Activated CD8-positive, alpha-beta memory T cell treated with anti-CD3 and anti-CD28 coated beads for 48 hours (primary cell): ENCODE data around the gene PEX16.

ENCODE experiments used
- DNase-seq, 3 experiments: peaks; one replicate each; pipeline ENCODE4 v3.0.0-alpha.2; 2020; ENCODE audit warnings: low read depth in 2 of 3, low spot score in 2 of 3

The PEX16 gene

DNA sequence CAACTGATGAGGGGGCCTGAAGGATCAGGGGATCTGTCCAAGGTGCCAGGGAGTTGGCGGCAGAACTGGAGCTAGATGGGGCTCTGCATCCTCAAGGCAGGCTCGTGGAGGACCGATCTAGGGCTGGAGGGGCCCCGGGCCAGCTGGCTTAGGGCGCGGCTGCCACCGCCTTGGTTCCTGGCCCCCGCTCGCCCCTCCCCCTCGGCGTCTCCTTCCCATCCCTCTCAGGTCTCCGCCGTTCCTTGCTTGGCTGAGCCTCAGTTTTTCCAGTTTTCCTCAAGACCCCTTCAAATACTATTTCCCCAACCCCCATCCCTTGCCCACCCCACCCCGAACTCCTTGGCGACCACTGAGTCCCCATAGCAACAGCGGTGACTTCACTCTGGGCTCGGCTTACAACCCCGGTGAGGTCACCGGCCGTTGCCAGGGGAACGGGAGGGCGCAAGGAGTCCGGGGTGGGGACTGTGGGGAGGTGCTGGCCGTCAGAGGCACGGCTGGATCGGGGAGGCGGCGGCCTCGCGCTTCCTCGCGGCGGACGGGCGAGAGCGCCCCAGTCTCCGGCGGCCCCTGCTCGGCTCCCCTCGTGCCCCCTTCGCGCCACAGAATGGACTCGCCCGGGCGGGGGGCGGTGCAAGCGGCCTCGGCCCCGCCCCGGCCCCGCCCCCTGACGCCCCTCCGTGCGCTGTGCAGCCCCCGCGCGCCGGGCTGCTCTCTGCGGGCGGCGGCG is 18.1 kb downstream of the PEX16 start:
- DNase-seq: peak in 2 of 3 experiments; percentile 31 to 32

DNA sequence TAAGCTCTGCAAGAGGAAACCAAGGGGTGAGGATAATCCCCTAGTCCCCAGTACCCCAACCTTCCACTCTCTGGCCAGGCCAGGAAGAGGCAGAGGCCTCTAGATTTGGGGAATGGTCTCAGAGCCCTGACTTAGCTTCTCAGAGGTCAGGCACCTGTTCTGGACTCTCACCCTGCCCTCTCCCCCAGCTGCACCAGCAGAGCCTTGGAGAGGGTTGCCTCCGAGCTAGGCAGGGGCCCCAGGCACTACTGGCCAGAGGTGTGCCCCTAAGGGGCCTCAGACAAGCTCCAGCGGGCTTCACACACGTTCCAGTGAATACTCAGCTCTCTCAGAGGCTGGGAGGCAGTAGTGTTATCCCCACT is 18.6 kb downstream of the PEX16 start:
- DNase-seq: no peak

DNA sequence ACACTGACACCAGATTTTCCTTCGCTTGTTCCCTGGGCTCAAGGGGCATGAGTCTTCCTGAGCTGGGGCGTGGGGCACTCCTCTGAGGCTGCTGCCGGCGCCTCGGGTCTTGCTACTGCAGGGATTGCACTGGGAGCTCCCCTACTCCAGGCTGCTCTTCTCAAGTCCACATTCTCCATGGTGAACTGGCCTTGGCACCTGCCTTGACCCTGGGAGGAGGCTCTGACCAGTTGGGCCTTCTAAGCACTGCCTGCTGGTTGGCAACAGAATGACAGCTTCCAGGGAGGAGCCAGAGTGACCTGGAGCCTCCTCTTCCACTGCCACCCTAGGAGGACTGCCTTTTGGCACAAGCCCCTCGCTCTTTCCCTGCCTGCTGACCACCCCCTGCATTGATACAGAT is 20.1 kb downstream of the PEX16 start:
- DNase-seq: no peak

DNA sequence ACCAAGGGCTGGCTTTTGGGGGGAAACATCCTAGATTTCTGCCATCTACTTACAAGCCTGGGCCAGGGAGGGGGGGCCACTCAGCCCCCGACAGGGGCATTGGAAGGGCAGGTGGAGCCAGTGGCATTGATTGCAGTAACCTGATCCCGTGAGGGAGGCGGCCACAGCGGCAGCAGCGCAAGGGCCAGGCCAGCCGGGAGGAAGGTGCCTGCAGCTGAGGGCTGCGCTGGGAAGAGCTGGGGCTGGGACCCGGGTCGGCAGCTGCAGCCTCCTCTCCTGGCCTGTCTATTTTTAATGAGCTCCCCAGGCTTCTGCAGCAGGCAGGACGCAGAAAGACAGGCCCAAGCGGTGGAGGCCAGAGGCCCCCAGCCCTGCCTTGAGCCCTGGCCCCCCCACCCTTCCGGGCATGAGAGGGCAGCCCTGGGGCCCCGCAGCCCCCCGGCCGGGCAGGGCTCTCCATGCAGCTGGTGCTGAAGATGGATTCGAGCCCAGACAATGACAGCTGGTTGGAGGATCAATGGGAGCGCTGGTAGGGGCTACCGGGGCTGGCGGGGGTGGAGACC is 21.2 kb downstream of the PEX16 start:
- DNase-seq: no peak

DNA sequence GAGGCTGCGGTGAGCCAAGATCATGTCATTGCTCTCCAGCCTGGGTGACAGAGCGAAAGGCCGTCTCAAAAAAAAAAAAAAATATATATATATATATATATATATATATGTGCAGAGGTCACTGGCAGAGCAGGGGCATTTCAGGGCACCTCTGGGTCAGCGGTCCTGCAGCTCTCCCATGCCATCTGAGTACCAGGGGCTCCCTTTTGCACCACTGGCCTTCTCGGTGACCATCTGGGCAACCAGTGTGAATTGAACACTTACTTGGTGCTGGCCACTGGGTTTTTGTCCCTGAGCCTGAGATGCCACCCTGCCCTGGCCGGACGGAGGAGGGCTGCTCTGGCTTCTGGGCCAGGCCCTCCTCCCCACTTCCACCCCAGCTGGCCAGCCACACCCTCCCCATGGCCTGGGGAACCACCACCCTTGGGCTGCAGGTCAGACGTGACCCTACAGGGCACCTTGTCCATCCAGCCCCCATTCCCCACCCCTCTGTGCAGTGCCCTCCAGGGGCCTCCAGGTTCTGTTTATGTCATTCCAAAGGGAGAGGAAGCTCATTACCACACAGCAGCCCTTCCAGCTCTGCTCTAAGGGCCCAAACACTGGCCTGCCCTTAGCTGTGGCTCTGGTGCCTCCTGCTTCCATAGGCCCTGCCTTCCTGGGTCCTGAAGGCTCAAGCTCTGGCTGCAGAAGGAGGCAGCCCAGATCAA is 22.0 kb downstream of the PEX16 start:
- no peak for DNase-seq

DNA sequence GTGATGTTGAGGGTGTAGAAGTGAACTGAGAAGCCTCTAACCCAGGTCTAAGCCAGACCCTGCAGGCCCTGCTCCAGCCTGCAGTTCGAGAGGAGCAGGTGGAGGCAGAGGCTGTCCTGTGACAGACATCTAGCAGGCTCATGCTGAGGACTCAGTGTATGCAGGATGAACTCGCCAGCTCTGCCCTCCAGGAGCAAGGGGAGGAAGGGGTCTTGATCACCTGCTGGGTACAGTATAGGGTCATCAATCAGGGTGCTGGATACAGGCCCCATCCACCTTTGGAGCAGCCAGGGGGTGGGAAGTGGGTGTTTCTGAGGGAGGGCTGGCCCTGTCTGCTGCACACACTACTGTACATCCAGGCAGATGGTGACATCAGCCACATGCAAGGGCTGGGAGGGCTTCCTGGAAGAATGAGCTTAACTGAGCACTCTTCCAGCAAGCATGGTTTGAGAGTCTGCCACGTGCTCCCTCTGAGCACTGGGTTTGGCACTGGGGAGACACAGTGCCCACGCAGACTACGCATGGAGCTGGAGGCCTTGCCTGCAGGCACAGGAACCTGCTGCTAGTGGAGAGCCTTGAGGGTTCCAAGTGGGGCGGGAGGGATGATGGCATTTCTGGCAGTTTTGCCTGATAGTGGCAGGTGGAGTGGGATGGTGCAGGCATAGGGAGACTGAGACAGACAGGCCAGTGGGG is 23.0 kb downstream of the PEX16 start:
- no peak for DNase-seq

DNA sequence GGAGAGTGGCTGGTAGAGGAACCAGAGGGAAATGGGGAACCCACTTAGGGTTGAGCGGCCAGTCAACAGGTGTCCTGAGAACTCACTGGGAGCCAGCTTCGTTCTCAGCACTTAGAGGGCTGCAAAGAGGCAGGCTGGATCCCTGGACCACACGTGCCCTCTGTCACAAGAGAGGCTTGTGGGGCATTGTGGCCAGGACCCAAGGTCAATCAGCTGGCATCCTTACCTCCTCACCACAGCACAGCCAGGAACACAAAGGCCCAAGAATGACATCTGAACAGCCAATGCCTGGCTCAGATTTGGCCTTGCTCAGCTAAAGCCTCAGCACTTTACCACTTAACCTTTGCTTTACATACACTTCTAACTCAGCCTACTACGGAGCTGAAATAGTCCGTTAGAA is 24.8 kb downstream of the PEX16 start:
- no peak for DNase-seq

DNA sequence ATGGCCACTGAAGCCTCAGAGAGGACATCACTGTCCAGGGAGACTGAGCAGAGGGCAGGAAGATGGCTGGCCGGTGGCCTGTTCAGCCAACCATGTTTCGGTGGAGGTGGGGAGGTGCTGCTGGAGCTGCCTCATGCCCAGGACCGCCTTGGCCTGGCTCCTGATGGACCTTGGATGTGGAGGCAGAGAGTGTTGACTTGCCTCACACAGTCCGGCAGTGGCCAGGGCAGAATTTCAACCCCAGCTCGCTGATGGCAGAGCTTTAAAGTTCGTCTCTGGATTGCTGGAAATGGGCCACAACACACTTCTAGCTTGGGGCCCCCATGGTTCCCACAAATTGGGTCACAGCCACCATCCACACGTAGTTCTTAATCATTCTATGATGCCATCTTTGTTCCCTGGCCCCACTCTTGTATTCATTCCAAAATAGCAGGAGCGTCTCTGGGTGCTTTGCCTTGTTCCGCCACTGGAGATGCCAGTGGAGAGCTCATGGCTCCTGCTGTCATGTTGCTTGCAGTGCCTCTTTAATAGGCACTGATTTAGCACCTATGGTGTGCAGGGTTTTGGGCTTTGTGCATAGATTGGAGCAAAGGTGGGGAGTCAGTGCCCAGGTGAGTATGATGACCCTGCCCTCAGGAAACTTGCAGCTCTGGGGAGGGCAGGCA is 26.7 kb downstream of the PEX16 start:
- DNase-seq: no peak

DNA sequence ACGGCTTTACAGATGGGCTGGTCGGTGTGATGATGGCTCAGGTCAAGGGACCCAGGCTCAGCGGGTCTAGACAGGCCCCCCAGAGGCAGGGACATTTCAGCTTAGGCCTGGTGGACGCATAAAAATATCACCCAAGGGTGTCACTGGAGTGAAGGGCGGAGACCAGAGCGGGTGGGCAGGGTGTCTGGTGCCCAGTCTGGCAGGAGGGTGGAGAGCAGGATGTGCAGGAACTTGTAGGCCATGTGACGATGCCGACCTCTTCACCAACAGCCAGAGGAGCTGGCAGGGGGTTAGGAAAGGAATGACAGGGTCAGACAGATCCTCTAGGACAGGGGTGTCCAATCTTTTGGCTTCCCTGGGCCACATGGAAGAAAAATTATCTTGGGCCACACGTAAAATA is 27.7 kb downstream of the PEX16 start:
- no peak for DNase-seq

DNA sequence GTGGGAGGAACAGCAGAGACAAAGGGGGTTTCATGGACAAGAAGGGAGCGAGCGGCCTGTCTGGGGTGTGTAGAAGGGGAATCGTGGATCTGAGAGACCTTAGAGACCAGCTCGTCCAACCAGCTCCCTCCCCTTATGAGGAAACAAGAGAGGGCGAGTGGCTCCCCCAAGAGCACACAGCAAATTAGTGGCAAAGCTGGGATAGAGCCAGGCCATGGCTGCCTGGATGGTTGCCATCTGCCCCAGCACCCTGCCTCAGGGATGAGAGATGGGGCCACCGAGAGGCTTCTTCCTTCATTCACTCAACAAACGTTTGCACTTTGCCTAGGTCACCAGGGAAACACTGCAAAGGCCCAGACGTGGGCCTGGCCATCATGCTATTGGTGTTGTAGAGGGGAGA is 28.1 kb downstream of the PEX16 start:
- no peak for DNase-seq

DNA sequence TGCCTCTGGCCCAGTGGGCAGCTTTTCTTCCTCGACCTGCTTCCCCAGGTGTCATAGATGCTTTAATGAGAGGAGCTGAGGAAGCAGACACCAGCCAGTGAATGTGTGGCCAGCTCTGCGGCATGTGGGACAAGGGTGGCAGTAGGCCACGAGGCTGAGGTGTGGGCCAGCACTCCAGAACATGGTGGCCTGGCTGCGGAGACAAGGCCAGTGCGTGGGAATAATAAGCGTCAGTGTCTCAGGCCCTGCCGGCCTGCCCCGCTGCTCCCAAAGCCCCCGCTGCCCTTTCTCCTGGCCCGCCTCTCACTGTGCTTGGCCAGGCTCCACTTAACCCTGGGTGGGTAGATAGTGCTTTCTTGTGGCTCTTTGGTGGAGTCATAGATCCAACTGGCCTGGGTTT is 30.1 kb downstream of the PEX16 start:
- no peak for DNase-seq

DNA sequence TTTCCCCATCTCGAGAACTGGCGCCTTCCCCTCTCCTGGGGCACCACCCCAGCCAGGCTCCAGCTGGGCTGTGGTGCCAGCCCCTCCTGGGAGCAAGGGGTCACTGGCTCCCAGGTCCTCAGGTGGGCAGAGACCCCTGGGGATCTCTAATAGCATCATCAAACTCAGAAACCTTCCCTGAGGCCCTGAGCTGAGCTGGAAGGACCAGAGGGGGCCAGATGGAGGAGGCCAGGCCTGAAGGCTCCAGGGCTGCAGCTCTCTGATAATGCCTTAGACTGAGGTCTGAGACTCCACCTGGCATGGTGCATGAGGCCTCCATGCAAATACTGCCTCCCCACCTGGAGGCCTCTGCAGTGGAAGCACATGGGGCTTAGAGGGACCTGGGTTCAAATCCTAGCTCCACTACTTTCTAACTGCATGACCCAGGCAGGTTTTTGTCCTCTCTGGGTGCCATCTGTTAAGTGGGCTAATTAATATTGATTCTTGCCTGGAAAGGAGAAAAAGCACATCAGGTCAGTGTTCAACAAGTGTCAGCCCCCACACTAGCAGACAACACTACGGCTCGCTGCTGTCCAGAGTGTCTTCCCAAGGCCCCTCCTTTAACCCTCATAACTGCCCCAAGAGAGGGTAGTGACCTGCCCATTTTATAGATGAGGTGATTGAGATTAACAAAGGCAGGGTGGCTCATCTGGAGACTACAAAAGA is 30.7 kb downstream of the PEX16 start:
- no peak for DNase-seq

DNA sequence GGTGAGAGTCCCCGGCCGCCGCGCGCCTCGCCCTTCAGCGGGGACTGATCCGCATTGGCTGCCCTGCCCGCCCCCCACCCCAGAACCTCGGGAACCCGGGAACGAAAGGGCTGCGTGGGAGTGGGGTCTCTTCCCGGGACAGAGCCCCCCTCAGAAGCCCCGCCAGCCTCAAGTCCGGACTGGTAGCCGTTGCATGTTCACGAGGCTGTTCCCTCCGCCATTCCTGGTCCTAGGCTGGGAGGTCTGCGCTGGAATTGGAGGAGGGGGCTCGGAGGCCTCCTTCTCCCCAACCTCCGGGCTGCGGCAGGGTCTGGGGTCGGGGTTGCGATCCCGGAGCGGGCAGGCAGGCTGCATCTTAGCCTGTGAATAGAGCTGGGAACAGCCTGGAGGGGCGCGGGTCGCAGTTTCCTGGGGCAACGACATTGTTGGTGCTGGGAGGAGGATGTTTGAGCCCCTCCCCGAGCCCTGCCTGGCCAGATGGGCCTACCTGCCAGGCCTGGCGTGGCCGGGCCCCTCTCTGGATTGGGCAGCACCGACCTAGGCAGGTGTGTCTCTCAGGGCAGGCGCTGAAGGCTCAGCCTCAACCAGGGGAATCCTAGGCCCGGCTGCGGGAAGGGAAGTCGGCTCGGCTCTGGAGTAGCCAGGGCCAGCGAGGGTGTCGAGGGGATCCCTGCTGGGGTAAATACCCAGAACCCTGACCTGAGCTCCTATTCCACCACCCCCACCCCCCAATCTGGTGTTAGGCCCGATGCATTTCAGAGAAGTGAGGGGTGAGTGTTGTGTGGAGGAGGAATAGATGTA is 31.6 kb downstream of the PEX16 start:
- DNase-seq: no peak

DNA sequence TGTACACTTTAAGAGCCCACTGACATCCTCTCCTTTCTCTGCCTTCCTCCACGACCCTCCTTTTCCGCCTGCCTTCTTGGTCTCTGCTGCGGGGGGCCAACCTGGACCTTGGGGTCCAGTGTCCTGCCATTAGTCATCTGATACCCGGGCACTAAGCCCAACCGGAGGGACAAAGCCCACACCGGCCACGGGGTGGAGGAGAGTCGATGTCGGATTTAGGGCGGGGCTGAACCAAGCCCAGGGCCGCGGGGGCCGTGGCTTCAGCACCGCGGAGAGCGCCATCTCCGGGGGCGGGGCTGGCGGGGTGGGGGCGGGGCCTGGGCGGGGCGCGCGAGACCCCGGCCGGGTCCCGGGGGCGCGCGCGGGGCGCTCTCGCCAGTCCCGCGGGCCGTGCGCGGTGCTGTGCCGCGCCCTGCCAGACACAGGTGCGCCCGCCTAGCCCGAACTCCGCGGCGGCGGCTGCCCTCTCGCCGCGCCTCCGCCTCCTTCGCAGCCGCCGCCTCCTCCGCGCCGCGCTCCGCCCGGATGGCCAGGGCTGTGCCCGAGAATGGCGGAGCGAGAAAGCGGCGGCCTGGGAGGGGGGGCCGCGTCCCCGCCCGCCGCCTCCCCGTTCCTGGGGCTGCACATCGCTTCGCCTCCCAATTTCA is 32.3 kb downstream of the PEX16 start, which contains the start of gene MAPK8IP1:
Gene MAPK8IP1, plus strand, starts transcription at position 378 of the 647 bp plus-strand sequence. Its CDS starts 170 bp downstream, at position 548.
- peak in 2 of 3 experiments; percentile 23 to 27 for DNase-seq

DNA sequence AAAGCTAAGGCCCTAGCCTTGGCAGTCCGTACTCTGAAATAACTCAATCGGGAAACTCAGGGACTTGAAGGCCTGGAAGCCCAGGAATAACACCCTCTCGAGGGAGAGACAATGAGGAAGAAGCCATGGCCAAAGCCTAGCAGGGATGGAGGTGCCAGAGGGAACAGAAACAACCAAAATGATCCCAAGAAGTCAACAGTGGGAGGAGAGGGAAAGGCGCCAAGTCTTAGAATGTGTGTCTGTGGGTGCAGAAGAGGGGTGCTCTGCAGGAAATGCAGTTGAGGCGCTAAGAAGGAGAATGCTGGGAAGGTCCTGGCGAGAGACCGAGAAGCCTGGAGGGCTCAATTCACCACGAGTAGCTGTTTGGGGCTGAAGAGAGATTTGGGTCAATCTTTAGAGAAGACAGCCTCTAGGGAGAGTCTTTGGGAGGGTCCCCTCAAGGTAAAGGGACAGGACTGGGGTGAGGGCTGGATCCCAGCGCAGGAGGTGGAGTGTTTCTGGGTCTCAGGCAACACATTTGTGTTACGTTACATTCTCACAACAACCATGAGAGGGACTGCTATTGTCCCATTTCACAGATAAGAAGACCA is 33.0 kb downstream of the PEX16 start:
- no peak for DNase-seq

DNA sequence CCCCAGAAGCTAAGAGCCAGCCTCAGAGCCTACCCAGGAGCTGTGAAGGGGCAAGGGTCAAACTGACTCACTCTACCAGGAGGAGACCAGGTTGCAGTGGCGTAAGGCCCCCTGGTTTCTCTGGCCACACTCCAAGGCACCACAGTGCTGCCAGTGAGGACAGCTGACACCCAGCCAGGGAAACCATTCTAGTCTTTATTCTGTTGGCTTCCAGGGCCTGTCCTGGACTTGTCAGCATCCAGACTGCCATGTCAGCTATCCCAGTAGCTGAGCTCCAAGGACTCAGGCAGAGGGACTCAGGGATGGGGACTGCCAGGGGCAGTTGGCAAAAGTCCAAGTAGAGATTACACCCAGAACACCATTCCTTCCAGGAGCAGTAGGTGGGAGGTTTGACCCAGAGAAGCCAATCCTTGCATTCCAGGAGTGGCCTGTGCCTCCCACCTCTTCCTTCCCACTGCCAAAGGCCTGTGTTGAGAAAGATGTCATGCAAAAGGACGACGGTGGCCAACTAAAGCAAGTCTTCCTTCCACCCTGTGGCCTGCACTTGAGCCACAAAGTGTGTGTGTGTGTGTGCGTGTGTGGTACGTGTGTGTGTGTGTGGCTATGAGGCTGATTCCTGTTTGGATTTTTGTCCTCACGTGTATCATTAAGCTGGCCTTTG is 35.8 kb downstream of the PEX16 start:
- no peak for DNase-seq

DNA sequence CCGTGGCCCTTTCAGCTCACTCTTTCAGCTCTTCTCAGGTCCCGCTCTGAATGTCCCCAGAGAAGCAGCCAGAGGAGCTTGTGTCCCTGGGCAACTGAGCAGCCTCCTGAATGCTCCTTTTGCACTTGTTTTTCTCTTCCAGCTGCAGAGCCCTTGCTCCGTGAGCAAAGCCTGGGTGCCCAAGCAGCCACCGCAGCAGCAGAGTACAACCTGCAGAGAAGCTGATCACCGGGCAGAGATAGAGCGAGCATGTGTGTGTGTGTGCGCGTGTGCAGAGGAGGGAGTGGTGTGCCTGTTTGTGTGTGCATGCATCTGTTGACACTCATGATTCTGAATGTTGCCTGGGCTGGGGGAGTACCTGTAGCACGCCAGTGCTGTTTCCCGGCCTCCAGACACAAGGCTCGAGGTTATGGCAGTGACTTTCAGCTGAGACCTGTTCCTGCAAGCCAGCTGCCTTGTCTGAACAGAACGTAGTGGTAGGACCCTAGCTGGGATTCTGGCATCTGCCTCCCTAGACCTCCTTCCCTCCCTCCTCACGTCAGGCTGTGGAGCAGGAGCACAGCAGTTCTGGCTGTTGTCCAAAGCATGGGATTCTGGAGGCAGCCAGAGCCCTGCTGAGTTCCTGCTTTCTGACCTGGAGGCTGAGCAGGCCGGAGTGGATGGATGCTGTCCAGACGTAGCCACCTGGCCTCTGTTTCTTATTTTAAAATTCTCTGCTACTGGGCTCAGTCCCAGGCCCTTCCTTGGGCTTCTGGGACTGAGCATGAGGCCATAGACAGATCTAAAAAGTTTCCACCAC is 36.7 kb downstream of the PEX16 start:
- DNase-seq: no peak
